ENCODE data around the gene PRUNE1.
A peak's percentile ranks its signal among the peaks of the same experiment; 100 is the strongest.

PRUNE1 gene

GRCh38 chr1:151006327-151007052 lies 1.8 kb upstream of the PRUNE1 start, which contains the start of gene MINDY1:
TSS of gene MINDY1 (minus strand) at chr1:151006902. CDS start at chr1:151002617, 4,285 bp downstream.
- DNase-seq (ENCODE audit: low read depth in 2 of 2), result no peak

- DNase-seq (ENCODE audit: low read depth in 2 of 2), result no peak
Measured at GRCh38 chr1:151007853-151008243, 401 bp upstream of the PRUNE1 start.

- no peak for DNase-seq (ENCODE audit: low read depth in 2 of 2)
Measured at GRCh38 chr1:151009206-151009587, 948 bp downstream of the PRUNE1 start.

GRCh38 chr1:151009674-151010345 lies 1.6 kb downstream of the PRUNE1 start:
- DNase-seq (ENCODE audit: low read depth in 2 of 2), result no peak

GRCh38 chr1:151010346-151010726 lies 2.1 kb downstream of the PRUNE1 start:
- DNase-seq (ENCODE audit: low read depth in 2 of 2), result no peak

- DNase-seq (ENCODE audit: low read depth in 2 of 2), result no peak
Measured at GRCh38 chr1:151011154-151011850, 3.1 kb downstream of the PRUNE1 start.

- DNase-seq (ENCODE audit: low read depth in 2 of 2), result no peak
Measured at GRCh38 chr1:151012684-151013471, 4.6 kb downstream of the PRUNE1 start.

- DNase-seq (ENCODE audit: low read depth in 2 of 2), result no peak
Measured at GRCh38 chr1:151013518-151013917, 5.3 kb downstream of the PRUNE1 start.

GRCh38 chr1:151024540-151025146 lies 16.4 kb downstream of the PRUNE1 start:
- peak; percentile 70 to 79 for DNase-seq (ENCODE audit: low read depth in 2 of 2)

GRCh38 chr1:151026460-151026859 lies 18.2 kb downstream of the PRUNE1 start:
- no peak for DNase-seq (ENCODE audit: low read depth in 2 of 2)

GRCh38 chr1:151032164-151032563 lies 23.9 kb downstream of the PRUNE1 start:
- DNase-seq (ENCODE audit: low read depth in 2 of 2), result no peak

- no peak for DNase-seq (ENCODE audit: low read depth in 2 of 2)
Measured at GRCh38 chr1:151035167-151035566, 26.9 kb downstream of the PRUNE1 start.

- no peak for DNase-seq (ENCODE audit: low read depth in 2 of 2)
Measured at GRCh38 chr1:151036356-151036755, 28.1 kb downstream of the PRUNE1 start, which contains the start of gene BNIPL. TSS of gene BNIPL (plus strand) at chr1:151036586. CDS start at chr1:151036726, 140 bp downstream.

- no peak for DNase-seq (ENCODE audit: low read depth in 2 of 2)
Measured at GRCh38 chr1:151037032-151037431, 28.8 kb downstream of the PRUNE1 start.

GRCh38 chr1:151039521-151039920 lies 31.3 kb downstream of the PRUNE1 start:
- DNase-seq (ENCODE audit: low read depth in 2 of 2), result no peak

GRCh38 chr1:151043163-151043562 lies 34.9 kb downstream of the PRUNE1 start:
- no peak for DNase-seq (ENCODE audit: low read depth in 2 of 2)

- DNase-seq (ENCODE audit: low read depth in 2 of 2), result peak in 1 of 2 donors; percentile 37
Measured at GRCh38 chr1:151047591-151047924, 39.3 kb downstream of the PRUNE1 start, which contains the start of gene C1orf56. TSS of gene C1orf56 (plus strand) at chr1:151047751. CDS start at chr1:151047848, 97 bp downstream.

- no peak for DNase-seq (ENCODE audit: low read depth in 2 of 2)
Measured at GRCh38 chr1:151047925-151048644, 39.8 kb downstream of the PRUNE1 start.

- no peak for DNase-seq (ENCODE audit: low read depth in 2 of 2)
Measured at GRCh38 chr1:151048645-151049032, 40.4 kb downstream of the PRUNE1 start.

GRCh38 chr1:151049458-151049857 lies 41.2 kb downstream of the PRUNE1 start:
- no peak for DNase-seq (ENCODE audit: low read depth in 2 of 2)
